GM19468 (cell line): ENCODE measurements around the gene CCR6.
"Not testable (repeated sequence)": the region's sequence is repeated elsewhere in the genome, so short reads cannot be mapped to it uniquely, and the experiment has no call there.

Experiments used
- ATAC-seq: cut with Tn5 transposase; IDR thresholded peaks from one replicate; pipeline ENCODE4 v1.9.1; 2021; ENCODE audit warnings: mild to moderate bottlenecking, moderate library complexity, moderate number of reproducible peaks; ENCODE audit not compliant: unreplicated experiment; ENCODE audit errors: extremely low read depth

CCR6 gene

GRCh38 chr6:167164261-167164660 is 41.4 kb downstream of the CCR6 start:
- ATAC-seq = no peak

- no peak for ATAC-seq
These were observed 43.1 kb downstream of the CCR6 start for GRCh38 chr6:167165858-167166471.

GRCh38 chr6:167167699-167168098 is 44.8 kb downstream of the CCR6 start:
- not testable (repeated sequence) for ATAC-seq

GRCh38 chr6:167168296-167168695 is 45.4 kb downstream of the CCR6 start:
- not testable (repeated sequence) for ATAC-seq

GRCh38 chr6:167169867-167170266 is 47.0 kb downstream of the CCR6 start:
- not testable (repeated sequence) for ATAC-seq

GRCh38 chr6:167171300-167171699 is 48.4 kb downstream of the CCR6 start:
- not testable (repeated sequence) for ATAC-seq

- not testable (repeated sequence) for ATAC-seq
These were observed 49.1 kb downstream of the CCR6 start for GRCh38 chr6:167172011-167172410.

GRCh38 chr6:167177271-167177670 is 54.4 kb downstream of the CCR6 start:
- not testable (repeated sequence) for ATAC-seq

- ATAC-seq = not testable (repeated sequence)
These were observed 56.2 kb downstream of the CCR6 start for GRCh38 chr6:167178896-167179655.

- not testable (repeated sequence) for ATAC-seq
These were observed 57.2 kb downstream of the CCR6 start for GRCh38 chr6:167180086-167180485.

GRCh38 chr6:167181351-167181750 is 58.5 kb downstream of the CCR6 start:
- ATAC-seq = not testable (repeated sequence)

- ATAC-seq = not testable (repeated sequence)
These were observed 60.0 kb downstream of the CCR6 start for GRCh38 chr6:167182913-167183314.

GRCh38 chr6:167185101-167185500 is 62.2 kb downstream of the CCR6 start:
- ATAC-seq = not testable (repeated sequence)

GRCh38 chr6:167187275-167187674 is 64.4 kb downstream of the CCR6 start:
- ATAC-seq = not testable (repeated sequence)
